ENCODE results near the gene MBNL2. TPM values are rescaled to one million over a fixed set of nuclear protein-coding genes. Genes with fewer than 3 reads are reported as not detected.

MBNL2 gene
- total and polyA plus RNA-seq, 8 donors: 75.9 to 105 (median 90.5) TPM

DNA sequence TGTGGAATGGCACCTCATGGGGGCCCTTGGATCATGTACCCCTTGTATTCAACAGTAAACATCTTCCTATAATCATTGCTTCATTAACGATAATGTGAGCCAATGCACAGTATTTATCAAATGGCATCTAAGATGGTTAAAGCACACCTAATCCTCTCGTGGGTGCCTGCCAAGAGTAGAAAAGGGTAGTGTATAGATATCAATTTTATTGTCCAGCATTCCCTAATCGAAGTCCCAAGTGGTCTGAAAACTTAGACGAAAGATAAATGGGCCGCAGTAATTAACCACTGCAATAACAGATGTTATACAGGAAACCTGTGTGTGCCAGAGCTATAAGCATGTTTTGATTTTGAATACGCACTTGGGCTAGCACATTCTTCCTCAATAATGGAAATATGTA is 667 bp upstream of the MBNL2 start:
- no peak for DNase-seq
- Histone ChIP-seq H3K4me1 (peaks cover 10 to 38% of the 10 kb centered on the region in 2 donors), H3K27ac (peak overlapping the region; percentile 88 to 98), H3K36me3 (no peaks in the 10 kb centered on the region), H3K9me3 (no peaks in the 10 kb centered on the region), H3K27me3 (no peaks in the 10 kb centered on the region), H3K4me3 (peak overlapping the region; percentile 53 to 54)
- intact Hi-C loops (cut with DNase I): loop anchor here in 1 of 2 donors (10.0 kb wide), 1 partner anchor 123 kb away; no protein-coding TSS in a partner anchor
- TF ChIP-seq CTCF (IDR thresholded peaks at IDR 0.05): no peak
- no peak for ATAC-seq

- DNase-seq (no peak), ATAC-seq (peak; percentile 5)
- Histone ChIP-seq H3K4me3 (peak overlapping the region; percentile 53 to 54), H3K4me1 (peaks cover 23 to 55% of the 10 kb centered on the region in 2 donors), H3K27ac (peak overlapping the region; percentile 88 to 98), H3K27me3 (no peaks in the 10 kb centered on the region), H3K9me3 (no peaks in the 10 kb centered on the region), H3K36me3 (no peaks in the 10 kb centered on the region)
- intact Hi-C loops (cut with DNase I): loop anchor here in 1 of 2 donors (10.0 kb wide), 1 partner anchor 122 kb away; no protein-coding TSS in a partner anchor
- TF ChIP-seq CTCF (IDR thresholded peaks at IDR 0.05): no peak
Measured at GRCh38 chr13:97223037-97223710, 1.0 kb downstream of the MBNL2 start.

- Histone ChIP-seq H3K27me3 (no peaks in the 10 kb centered on the region), H3K4me3 (peak overlapping the region; percentile 53 to 54), H3K4me1 (peaks cover 23 to 63% of the 10 kb centered on the region in 2 donors), H3K36me3 (no peaks in the 10 kb centered on the region), H3K27ac (peak overlapping the region; percentile 88 to 98), H3K9me3 (no peaks in the 10 kb centered on the region)
- DNase-seq (peak in 3 of 4 donors; percentile 59 to 86 (median 75)), ATAC-seq (peak; percentile 68)
- no peak for TF ChIP-seq CTCF (IDR thresholded peaks at IDR 0.05)
- intact Hi-C loops (cut with DNase I): loop anchor here in 1 of 2 donors (10.0 kb wide), 1 partner anchor 121 kb away; no protein-coding TSS in a partner anchor
Measured at GRCh38 chr13:97223711-97224541, 1.8 kb downstream of the MBNL2 start.

GRCh38 chr13:97224544-97225300 is 2.6 kb downstream of the MBNL2 start:
- Histone ChIP-seq H3K9me3 (no peaks in the 10 kb centered on the region), H3K27ac (peak overlapping the region; percentile 88 to 98), H3K36me3 (no peaks in the 10 kb centered on the region), H3K4me1 (peaks cover 23 to 71% of the 10 kb centered on the region in 2 donors), H3K27me3 (no peaks in the 10 kb centered on the region), H3K4me3 (peak overlapping the region; percentile 53 to 54)
- no peak for TF ChIP-seq CTCF (IDR thresholded peaks at IDR 0.05)
- ATAC-seq (peak; percentile 30), DNase-seq (peak in 1 of 4 donors; percentile 78)
- intact Hi-C loops (cut with DNase I): loop anchor here in 1 of 2 donors (10.0 kb wide), 1 partner anchor 120 kb away; no protein-coding TSS in a partner anchor
